Endothelial cell of umbilical vein (primary cell): ENCODE data around the gene TAF6. TPM values are rescaled to one million over a fixed set of nuclear protein-coding genes. Genes with fewer than 3 reads are reported as not detected.

Experiments
- BruUV-seq: library from RNA; stranded (reverse); fragments of 400-500 nt; replicated peaks from 2 replicates; lab custom pipeline; 2021; lab: Mats Ljungman, UMichigan
- CTCF ChIA-PET: fragments of 300-600, 350-600 bp; sonication (Branson Sonifier 250); formaldehyde crosslinking; loops from one replicate; lab custom pipeline; 2021; ENCODE audit warnings: antibody characterized with exemption, inconsistent platforms; lab: Charles Lee
- POLR2A ChIA-PET: fragments of 300-600, 350-600 bp; sonication (Branson Sonifier 250); formaldehyde crosslinking; loops from one replicate; lab custom pipeline; 2021; ENCODE audit warnings: antibody characterized with exemption, inconsistent platforms; lab: Charles Lee
- DNase-seq: peaks from one replicate; pipeline ENCODE4 v3.0.0-alpha.2; 2011; ENCODE audit warnings: low read depth, low spot score
- FAIRE-seq: peaks from 2 replicates; lab custom pipeline; 2011; peaks lifted over from hg19 to GRCh38; lab: Jason Lieb, UNC
- H2AFZ ChIP-seq: 2 replicates; pipeline ENCODE4 v1.6.0; 2012; ENCODE audit warnings: low read depth, low read length, control low read depth, inconsistent platforms
- H3K27ac ChIP-seq: 2 replicates; pipeline ENCODE4 v1.5.1; 2011; ENCODE audit warnings: low read depth, mild to moderate bottlenecking, control low read depth, low read length, moderate library complexity; ENCODE audit not compliant: insufficient read depth
- H3K27me3 ChIP-seq, 2 experiments: 2 replicates each; pipeline versions ENCODE4 v1.6.0 to v1.6.1; 2011; ENCODE audit warnings: low read length in 2 of 2, mixed read lengths in 1 of 2; ENCODE audit not compliant: control insufficient read depth in 2 of 2, insufficient read depth in 2 of 2
- H3K36me3 ChIP-seq, 2 experiments: 2 replicates in 1 of 2; 3 replicates in 1 of 2; pipeline ENCODE4 v1.5.1; 2011; ENCODE audit warnings: low read length in 2 of 2, mild to moderate bottlenecking in 1 of 2, moderate library complexity in 1 of 2; ENCODE audit not compliant: control insufficient read depth in 2 of 2, insufficient read depth in 2 of 2; ENCODE audit errors: extremely low read depth in 1 of 2
- H3K4me1 ChIP-seq: 3 replicates; pipeline ENCODE4 v1.5.1; 2011; ENCODE audit warnings: mild to moderate bottlenecking, low read length; ENCODE audit not compliant: control insufficient read depth, insufficient read depth; ENCODE audit errors: extremely low read depth
- H3K4me2 ChIP-seq: 2 replicates; pipeline ENCODE4 v1.6.1; 2011; ENCODE audit warnings: low read length, control low read depth, mixed read lengths; ENCODE audit not compliant: insufficient read depth
- H3K4me3 ChIP-seq, 3 experiments: fragments of 200-600 bp in 1 of 3; sonication (generic), shearing (Covaris generic) in 1 of 3; replicated peaks in 1 of 3; 2 replicates each; pipeline ENCODE4 v1.5.1; 2011 to 2016; ENCODE audit warnings: control low read depth in 3 of 3, low read length in 3 of 3, mild to moderate bottlenecking in 2 of 3, inconsistent platforms in 1 of 3, low read depth in 1 of 3, moderate library complexity in 1 of 3; ENCODE audit not compliant: insufficient read depth in 1 of 3
- H3K79me2 ChIP-seq: 2 replicates; pipeline ENCODE4 v1.6.0; 2012; ENCODE audit warnings: low read length, inconsistent platforms; ENCODE audit not compliant: control insufficient read depth, insufficient read depth
- H3K9ac ChIP-seq: replicated peaks from 2 replicates; pipeline ENCODE3; 2011; ENCODE audit warnings: low read length, control low read depth; ENCODE audit not compliant: insufficient read depth; ENCODE audit errors: extremely low read depth
- H3K9me1 ChIP-seq: replicated peaks from 3 replicates; pipeline ENCODE4 v1.6.0; 2011; ENCODE audit warnings: mild to moderate bottlenecking, low read length; ENCODE audit not compliant: control insufficient read depth, insufficient read depth; ENCODE audit errors: extremely low read depth
- H3K9me3 ChIP-seq: replicated peaks from 2 replicates; pipeline ENCODE4 v1.5.1; 2012; ENCODE audit warnings: low read length, inconsistent platforms; ENCODE audit not compliant: control insufficient read depth, insufficient read depth
- H4K20me1 ChIP-seq: replicated peaks from 2 replicates; pipeline ENCODE3; 2011; ENCODE audit warnings: mild to moderate bottlenecking, low read length; ENCODE audit not compliant: control insufficient read depth, insufficient read depth; ENCODE audit errors: extremely low read depth
- EZH2 ChIP-seq: IDR thresholded peaks from 2 replicates; pipeline ENCODE4 v1.6.1; 2012; ENCODE audit warnings: borderline replicate concordance, low read depth, mild to moderate bottlenecking, moderate library complexity, low read length, inconsistent platforms; ENCODE audit not compliant: severe bottlenecking
- FOS ChIP-seq: IDR thresholded peaks from 2 replicates; pipeline ENCODE4 v1.6.1; 2011; ENCODE audit warnings: mild to moderate bottlenecking, low read length, moderate library complexity, borderline replicate concordance; ENCODE audit not compliant: insufficient read depth
- JUN ChIP-seq: IDR thresholded peaks from 2 replicates; pipeline ENCODE4 v1.6.1; 2011; ENCODE audit warnings: borderline replicate concordance, low read depth; ENCODE audit not compliant: insufficient read length, insufficient read depth
- MAX ChIP-seq: IDR thresholded peaks from 2 replicates; pipeline ENCODE4 v1.6.1; 2011; ENCODE audit not compliant: insufficient read depth, insufficient read length
- POLR2AphosphoS5 ChIP-seq: IDR thresholded peaks from 2 replicates; pipeline ENCODE4 v1.6.1; 2012; ENCODE audit warnings: low read depth, mild to moderate bottlenecking, control low read depth, low read length, moderate library complexity; ENCODE audit not compliant: insufficient read depth
- dilution Hi-C: fragments of 300-500 bp; cut with MboI; formaldehyde crosslinking; loops from one replicate; pipeline ENCODE4 v1.15.0; 2019; ENCODE audit warnings: low sequenced_read_pairs; ENCODE audit not compliant: extremely low pct_ligation_motif_present
- intact Hi-C: fragments of 100-400 bp; cut with micrococcal nuclease; formaldehyde crosslinking; loops from one replicate; pipeline ENCODE4 v1.10.0; 2022
- polyA plus RNA-seq, 4 experiments: library from polyadenylated mRNA; depleted of rRNA in 3 of 4; stranded (reverse) in 3 of 4; unstranded in 1 of 4; fragments of >200 nt; gene quantifications; 2 replicates each; pipeline versions ENCODE4 v1.2.1 to v1.2.3, GENCODE V29; 2011 to 2012; ENCODE audit warnings: missing spikeins in 1 of 4
- total RNA-seq: library from RNA; stranded (reverse); gene quantifications from 2 replicates; pipeline ENCODE4 v1.2.3, GENCODE V29; 2021
- TF ChIP-seq, protein P1 (sequence below), 2 donors: IDR thresholded peaks; 1 replicate in 1 of 2; 2 replicates in 1 of 2; pipeline ENCODE4 v1.5.1; 2011; ENCODE audit warnings: low read length in 2 of 2, mild to moderate bottlenecking in 2 of 2, moderate library complexity in 2 of 2, control low read depth in 1 of 2, inconsistent platforms in 1 of 2, low read depth in 1 of 2; ENCODE audit not compliant: insufficient read depth in 1 of 2; ENCODE audit errors: extremely low read depth in 1 of 2

The TAF6 gene
- total and polyA plus RNA-seq, 2 donors (not counting 3 experiments of a cell fraction or from before 2014, with no cell fraction given), result 32.7 to 64.6 TPM

GRCh38 chr7:100152404-100152803 is 33.2 kb upstream of the TAF6 start:
- ChIA-PET CTCF (no interaction called here), POLR2A (no interaction called here)
- no TSS peak for BruUV-seq
- no peaks in the 10 kb centered on the region for H3K27me3 ChIP-seq
- H2AFZ ChIP-seq, result no peak overlapping the region
- peaks cover 12% of the 10 kb centered on the region for H3K4me1 ChIP-seq
- no peak overlapping the region for H3K27ac ChIP-seq
- DNase-seq (no peak), FAIRE-seq (no peak)
- TF ChIP-seq, protein P1, sequence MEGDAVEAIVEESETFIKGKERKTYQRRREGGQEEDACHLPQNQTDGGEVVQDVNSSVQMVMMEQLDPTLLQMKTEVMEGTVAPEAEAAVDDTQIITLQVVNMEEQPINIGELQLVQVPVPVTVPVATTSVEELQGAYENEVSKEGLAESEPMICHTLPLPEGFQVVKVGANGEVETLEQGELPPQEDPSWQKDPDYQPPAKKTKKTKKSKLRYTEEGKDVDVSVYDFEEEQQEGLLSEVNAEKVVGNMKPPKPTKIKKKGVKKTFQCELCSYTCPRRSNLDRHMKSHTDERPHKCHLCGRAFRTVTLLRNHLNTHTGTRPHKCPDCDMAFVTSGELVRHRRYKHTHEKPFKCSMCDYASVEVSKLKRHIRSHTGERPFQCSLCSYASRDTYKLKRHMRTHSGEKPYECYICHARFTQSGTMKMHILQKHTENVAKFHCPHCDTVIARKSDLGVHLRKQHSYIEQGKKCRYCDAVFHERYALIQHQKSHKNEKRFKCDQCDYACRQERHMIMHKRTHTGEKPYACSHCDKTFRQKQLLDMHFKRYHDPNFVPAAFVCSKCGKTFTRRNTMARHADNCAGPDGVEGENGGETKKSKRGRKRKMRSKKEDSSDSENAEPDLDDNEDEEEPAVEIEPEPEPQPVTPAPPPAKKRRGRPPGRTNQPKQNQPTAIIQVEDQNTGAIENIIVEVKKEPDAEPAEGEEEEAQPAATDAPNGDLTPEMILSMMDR (IDR thresholded peaks at IDR 0.05; ENCODE audit: extremely low read depth in 1 of 2, insufficient read depth in 1 of 2, low read depth in 1 of 2, low read length in 2 of 2), result no peak
- TF ChIP-seq POLR2AphosphoS5 (no peak), JUN (no peak), MAX (no peak), EZH2 (no peak), FOS (no peak)
- no peaks in the 10 kb centered on the region for H4K20me1 ChIP-seq
- no peaks in the 10 kb centered on the region for H3K9me1 ChIP-seq
- H3K4me3 ChIP-seq, result no peak overlapping the region
- dilution Hi-C loops, result no loop called here
- no peaks in the 10 kb centered on the region for H3K9me3 ChIP-seq
- peaks cover 13% of the 10 kb centered on the region for H3K79me2 ChIP-seq
- H3K9ac ChIP-seq, result no peak overlapping the region
- intact Hi-C loops, result no loop called here
- no peak overlapping the region for H3K4me2 ChIP-seq
- H3K36me3 ChIP-seq, result peaks cover 0 to 17% of the 10 kb centered on the region in 2 experiments
